KMS-11 (cell line): ENCODE data around the gene ERC2.

Experiments
- H2AFZ ChIP-seq: fragments of 200-600 bp; sonication (generic); 2 replicates; pipeline ENCODE4 v1.6.1; 2016; ENCODE audit warnings: antibody characterized with exemption, mixed run types, low read depth
- H3K27ac ChIP-seq: fragments of 200-600 bp; sonication (generic); 2 replicates; pipeline ENCODE4 v1.6.1; 2016; ENCODE audit warnings: mild to moderate bottlenecking, mixed run types
- H3K27me3 ChIP-seq: fragments of 200-600 bp; sonication (generic); 2 replicates; pipeline ENCODE4 v1.6.1; 2017; ENCODE audit warnings: mild to moderate bottlenecking, low read depth, mixed run types, moderate library complexity; ENCODE audit not compliant: insufficient read depth
- H3K36me3 ChIP-seq: fragments of 200-600 bp; sonication (generic); 2 replicates; pipeline ENCODE4 v1.6.1; 2017; ENCODE audit warnings: mild to moderate bottlenecking, mixed run types; ENCODE audit not compliant: insufficient read depth
- H3K4me1 ChIP-seq: fragments of 200-600 bp; sonication (generic); 2 replicates; pipeline ENCODE4 v1.6.1; 2016; ENCODE audit warnings: mild to moderate bottlenecking, low read depth, mixed run types; ENCODE audit not compliant: poor library complexity, severe bottlenecking
- H3K4me2 ChIP-seq: fragments of 200-600 bp; sonication (generic); 2 replicates; pipeline ENCODE4 v1.7.0; 2016; ENCODE audit warnings: mild to moderate bottlenecking, mixed run types
- H3K4me3 ChIP-seq: fragments of 200-600 bp; sonication (generic); IDR thresholded peaks from 2 replicates; pipeline ENCODE4 v1.6.1; 2017; ENCODE audit warnings: low read depth, low read length, mixed read lengths; ENCODE audit not compliant: insufficient read depth
- H3K79me2 ChIP-seq: fragments of 200-600 bp; sonication (generic); 2 replicates; pipeline ENCODE4 v1.6.1; 2016; ENCODE audit warnings: low read depth, mixed run types; ENCODE audit not compliant: insufficient read depth
- H3K9ac ChIP-seq: fragments of 200-600 bp; sonication (generic); 2 replicates; pipeline ENCODE4 v1.6.1; 2016; ENCODE audit warnings: mild to moderate bottlenecking, mixed run types
- H4K20me1 ChIP-seq: fragments of 200-600 bp; sonication (generic); 2 replicates; pipeline ENCODE4 v1.6.1; 2016; ENCODE audit warnings: mild to moderate bottlenecking, mixed run types; ENCODE audit not compliant: insufficient read depth
- TF ChIP-seq, protein P1 (sequence below): fragments of 200-600 bp; sonication (generic); conservative IDR thresholded peaks from 2 replicates; pipeline ENCODE4 v1.6.1; 2017; ENCODE audit warnings: low read depth, mild to moderate bottlenecking, antibody characterized with exemption, low read length, moderate library complexity, mixed read lengths

Gene ERC2

GRCh38 chr3:56406826-56407515 lies 61.3 kb downstream of the ERC2 start:
- H3K27ac ChIP-seq, result peak overlapping the region; percentile 43
- no peaks in the 10 kb centered on the region for H3K36me3 ChIP-seq
- TF ChIP-seq, protein P1, sequence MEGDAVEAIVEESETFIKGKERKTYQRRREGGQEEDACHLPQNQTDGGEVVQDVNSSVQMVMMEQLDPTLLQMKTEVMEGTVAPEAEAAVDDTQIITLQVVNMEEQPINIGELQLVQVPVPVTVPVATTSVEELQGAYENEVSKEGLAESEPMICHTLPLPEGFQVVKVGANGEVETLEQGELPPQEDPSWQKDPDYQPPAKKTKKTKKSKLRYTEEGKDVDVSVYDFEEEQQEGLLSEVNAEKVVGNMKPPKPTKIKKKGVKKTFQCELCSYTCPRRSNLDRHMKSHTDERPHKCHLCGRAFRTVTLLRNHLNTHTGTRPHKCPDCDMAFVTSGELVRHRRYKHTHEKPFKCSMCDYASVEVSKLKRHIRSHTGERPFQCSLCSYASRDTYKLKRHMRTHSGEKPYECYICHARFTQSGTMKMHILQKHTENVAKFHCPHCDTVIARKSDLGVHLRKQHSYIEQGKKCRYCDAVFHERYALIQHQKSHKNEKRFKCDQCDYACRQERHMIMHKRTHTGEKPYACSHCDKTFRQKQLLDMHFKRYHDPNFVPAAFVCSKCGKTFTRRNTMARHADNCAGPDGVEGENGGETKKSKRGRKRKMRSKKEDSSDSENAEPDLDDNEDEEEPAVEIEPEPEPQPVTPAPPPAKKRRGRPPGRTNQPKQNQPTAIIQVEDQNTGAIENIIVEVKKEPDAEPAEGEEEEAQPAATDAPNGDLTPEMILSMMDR, result no peak
- no peaks in the 10 kb centered on the region for H4K20me1 ChIP-seq
- H3K4me1 ChIP-seq, result peaks cover 47% of the 10 kb centered on the region
- H3K4me2 ChIP-seq, result peak overlapping the region; percentile 25
- no peaks in the 10 kb centered on the region for H3K27me3 ChIP-seq
- no peak overlapping the region for H3K9ac ChIP-seq
- H3K4me3 ChIP-seq, result no peak overlapping the region
- H3K79me2 ChIP-seq, result no peaks in the 10 kb centered on the region
- no peak overlapping the region for H2AFZ ChIP-seq

GRCh38 chr3:56404884-56405283 lies 63.4 kb downstream of the ERC2 start:
- Histone ChIP-seq H4K20me1 (no peaks in the 10 kb centered on the region), H3K79me2 (no peaks in the 10 kb centered on the region), H3K4me2 (no peak overlapping the region), H3K36me3 (no peaks in the 10 kb centered on the region), H3K4me1 (peaks cover 49% of the 10 kb centered on the region), H3K4me3 (no peak overlapping the region), H3K9ac (no peak overlapping the region), H3K27me3 (no peaks in the 10 kb centered on the region), H3K27ac (no peak overlapping the region), H2AFZ (no peak overlapping the region)
- TF ChIP-seq, protein P1, result no peak

- Histone ChIP-seq H3K36me3 (no peaks in the 10 kb centered on the region), H3K4me2 (no peak overlapping the region), H3K79me2 (no peaks in the 10 kb centered on the region), H3K27me3 (no peaks in the 10 kb centered on the region), H4K20me1 (no peaks in the 10 kb centered on the region), H3K4me1 (peaks cover 27% of the 10 kb centered on the region), H2AFZ (no peak overlapping the region), H3K4me3 (no peak overlapping the region), H3K9ac (no peak overlapping the region), H3K27ac (no peak overlapping the region)
- TF ChIP-seq, protein P1, result no peak
These were observed 69.6 kb downstream of the ERC2 start for GRCh38 chr3:56398659-56399058.

DNA sequence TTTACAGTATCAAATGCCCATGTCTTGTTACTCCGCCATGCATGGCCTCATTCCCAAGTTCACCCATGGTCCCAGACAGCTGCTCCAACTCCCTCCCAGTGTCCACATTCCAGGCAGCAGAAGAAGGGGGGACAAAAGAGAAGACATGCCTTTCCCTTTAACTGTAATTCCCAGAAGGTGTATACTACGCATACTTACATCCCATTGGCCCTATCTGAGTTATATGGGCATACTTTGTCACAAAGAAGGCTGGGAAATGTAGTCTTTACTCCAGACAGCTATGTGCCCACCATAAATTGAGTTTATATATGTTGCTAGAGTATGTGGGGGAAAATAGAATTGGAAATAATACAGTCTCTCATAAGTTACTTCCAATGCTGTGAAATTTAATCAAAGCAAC lies 70.5 kb downstream of the ERC2 start:
- Histone ChIP-seq H4K20me1 (no peaks in the 10 kb centered on the region), H3K4me1 (peaks cover 27% of the 10 kb centered on the region), H3K27ac (no peak overlapping the region), H3K4me3 (no peak overlapping the region), H2AFZ (no peak overlapping the region), H3K4me2 (no peak overlapping the region), H3K27me3 (no peaks in the 10 kb centered on the region), H3K36me3 (no peaks in the 10 kb centered on the region), H3K9ac (no peak overlapping the region), H3K79me2 (no peaks in the 10 kb centered on the region)
- TF ChIP-seq, protein P1, result no peak
